Neural progenitor cell (in vitro differentiated cells): Measurements from ENCODE around the gene ASAP2. TPM values are rescaled to one million over a fixed set of nuclear protein-coding genes. Genes with fewer than 3 reads are reported as not detected.
A peak's percentile ranks its signal among the peaks of the same experiment; 100 is the strongest.

Source experiments
- DNase-seq: peaks from one replicate; pipeline ENCODE4 v3.0.0-alpha.2; 2016; ENCODE audit warnings: low spot score
- H2AFZ ChIP-seq: fragments of 200-600 bp; sonication (generic); replicated peaks from 2 replicates; pipeline ENCODE4 v1.6.1; 2016; ENCODE audit warnings: antibody characterized with exemption
- H3F3A ChIP-seq: fragments of 200-600 bp; sonication (generic); 2 replicates; pipeline ENCODE4 v1.6.1; 2016; ENCODE audit warnings: antibody characterized with exemption, low read depth
- H3K27ac ChIP-seq: fragments of 200-600 bp; sonication (generic); 2 replicates; pipeline ENCODE4 v1.5.1; 2016; ENCODE audit warnings: mild to moderate bottlenecking
- H3K27me3 ChIP-seq: fragments of 200-600 bp; sonication (generic); 2 replicates; pipeline ENCODE4 v1.6.1; 2016; ENCODE audit warnings: mild to moderate bottlenecking, moderate library complexity
- H3K36me3 ChIP-seq: fragments of 200-600 bp; sonication (generic); 2 replicates; pipeline ENCODE4 v1.5.1; 2016
- H3K4me1 ChIP-seq: fragments of 200-600 bp; sonication (generic); 2 replicates; pipeline ENCODE4 v1.6.1; 2016; ENCODE audit warnings: mixed run types
- H3K4me2 ChIP-seq: fragments of 200-600 bp; sonication (generic); 2 replicates; pipeline ENCODE4 v1.6.1; 2016
- H3K4me3 ChIP-seq: fragments of 200-600 bp; sonication (generic); 2 replicates; pipeline ENCODE4 v1.5.1; 2016
- H3K79me2 ChIP-seq: fragments of 200-600 bp; sonication (generic); 2 replicates; pipeline ENCODE4 v1.6.1; 2016; ENCODE audit warnings: low read depth
- H3K9ac ChIP-seq: fragments of 200-600 bp; sonication (generic); 2 replicates; pipeline ENCODE4 v1.6.1; 2016
- H3K9me3 ChIP-seq: fragments of 200-600 bp; sonication (generic); 2 replicates; pipeline ENCODE4 v1.5.1; 2016; ENCODE audit warnings: low read depth
- H4K20me1 ChIP-seq: fragments of 200-600 bp; sonication (generic); 2 replicates; pipeline ENCODE4 v1.6.1; 2016; ENCODE audit warnings: low read depth
- H3K27ac Mint-ChIP-seq: 3 replicates; pipeline ENCODE4 v1.8.0; 2021; ENCODE audit warnings: mixed read lengths
- H3K27me3 Mint-ChIP-seq: 2 replicates; pipeline ENCODE4 v1.8.0; 2022; ENCODE audit warnings: low read depth, mild to moderate bottlenecking, inconsistent platforms, moderate library complexity, mixed read lengths; ENCODE audit not compliant: insufficient read depth
- H3K36me3 Mint-ChIP-seq: 3 replicates; pipeline ENCODE4 v1.8.0; 2021; ENCODE audit warnings: mixed read lengths
- H3K4me1 Mint-ChIP-seq: 3 replicates; pipeline ENCODE4 v1.8.0; 2021; ENCODE audit warnings: mixed read lengths
- H3K4me3 Mint-ChIP-seq: 3 replicates; pipeline ENCODE4 v1.8.0; 2021; ENCODE audit warnings: mild to moderate bottlenecking, moderate library complexity, mixed read lengths
- H3K9me3 Mint-ChIP-seq: 3 replicates; pipeline ENCODE4 v1.8.0; 2020; ENCODE audit warnings: mixed read lengths
- EZH2 ChIP-seq: fragments of 200-600 bp; sonication (generic); IDR thresholded peaks from 2 replicates; pipeline ENCODE4 v1.6.1; 2017; ENCODE audit warnings: antibody characterized with exemption, mild to moderate bottlenecking, moderate library complexity
- EZH2phosphoT487 ChIP-seq: fragments of 200-600 bp; sonication (generic); IDR thresholded peaks from 2 replicates; pipeline ENCODE4 v1.6.1; 2017; ENCODE audit warnings: antibody characterized with exemption
- total RNA-seq: library from RNA; depleted of rRNA; stranded (reverse); fragments of >200 nt; gene quantifications from 2 replicates; pipeline ENCODE4 v1.2.3, GENCODE V29; 2015; ENCODE audit warnings: low replicate concordance
- TF ChIP-seq, protein P1 (sequence below): fragments of 200-600 bp; sonication (generic); IDR thresholded peaks from 2 replicates; pipeline ENCODE4 v1.5.1; 2017; ENCODE audit warnings: antibody characterized with exemption, mild to moderate bottlenecking

Gene ASAP2
- total RNA-seq, 1 donor from 2014 or later = 31.7 TPM

DNA sequence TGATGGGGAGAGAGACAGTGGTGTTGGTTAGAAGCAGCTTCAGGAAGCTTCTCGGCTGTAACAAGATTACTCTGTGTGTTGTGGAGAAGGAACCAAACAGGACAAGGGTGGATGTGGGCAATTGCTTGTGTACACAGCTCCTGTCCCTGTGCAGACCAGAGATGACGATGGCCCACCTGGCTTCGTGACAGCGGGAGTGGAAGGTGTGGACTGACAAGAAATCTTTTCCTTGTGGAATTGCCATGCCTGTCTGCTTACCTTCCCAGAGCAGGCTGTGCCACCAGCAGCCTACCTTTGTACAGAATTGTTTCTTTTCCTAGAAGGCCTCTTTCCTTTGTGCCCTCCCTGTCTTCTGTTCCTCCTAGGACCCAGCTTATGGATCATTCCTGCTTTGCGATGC lies 122.9 kb downstream of the ASAP2 start:
- peaks cover 19% of the 10 kb centered on the region for H3K36me3 Mint-ChIP-seq
- no peaks in the 10 kb centered on the region for H3K36me3 ChIP-seq
- H3K79me2 ChIP-seq = no peaks in the 10 kb centered on the region
- H3F3A ChIP-seq = no peaks in the 10 kb centered on the region
- H3K27ac ChIP-seq = no peak overlapping the region
- no peaks in the 10 kb centered on the region for H3K27me3 ChIP-seq
- H3K4me1 Mint-ChIP-seq = peaks cover 10% of the 10 kb centered on the region
- peak overlapping the region; percentile 71 for H3K27ac Mint-ChIP-seq
- no peak for DNase-seq
- no peaks in the 10 kb centered on the region for H3K9me3 Mint-ChIP-seq
- H3K27me3 Mint-ChIP-seq = no peaks in the 10 kb centered on the region
- no peaks in the 10 kb centered on the region for H3K9me3 ChIP-seq
- TF ChIP-seq EZH2phosphoT487 (no peak), EZH2 (no peak)
- TF ChIP-seq, protein P1, sequence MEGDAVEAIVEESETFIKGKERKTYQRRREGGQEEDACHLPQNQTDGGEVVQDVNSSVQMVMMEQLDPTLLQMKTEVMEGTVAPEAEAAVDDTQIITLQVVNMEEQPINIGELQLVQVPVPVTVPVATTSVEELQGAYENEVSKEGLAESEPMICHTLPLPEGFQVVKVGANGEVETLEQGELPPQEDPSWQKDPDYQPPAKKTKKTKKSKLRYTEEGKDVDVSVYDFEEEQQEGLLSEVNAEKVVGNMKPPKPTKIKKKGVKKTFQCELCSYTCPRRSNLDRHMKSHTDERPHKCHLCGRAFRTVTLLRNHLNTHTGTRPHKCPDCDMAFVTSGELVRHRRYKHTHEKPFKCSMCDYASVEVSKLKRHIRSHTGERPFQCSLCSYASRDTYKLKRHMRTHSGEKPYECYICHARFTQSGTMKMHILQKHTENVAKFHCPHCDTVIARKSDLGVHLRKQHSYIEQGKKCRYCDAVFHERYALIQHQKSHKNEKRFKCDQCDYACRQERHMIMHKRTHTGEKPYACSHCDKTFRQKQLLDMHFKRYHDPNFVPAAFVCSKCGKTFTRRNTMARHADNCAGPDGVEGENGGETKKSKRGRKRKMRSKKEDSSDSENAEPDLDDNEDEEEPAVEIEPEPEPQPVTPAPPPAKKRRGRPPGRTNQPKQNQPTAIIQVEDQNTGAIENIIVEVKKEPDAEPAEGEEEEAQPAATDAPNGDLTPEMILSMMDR = no peak
- H4K20me1 ChIP-seq = peaks cover 6% of the 10 kb centered on the region
- H3K4me1 ChIP-seq = no peaks in the 10 kb centered on the region
- H3K4me3 Mint-ChIP-seq = no peak overlapping the region
- H3K9ac ChIP-seq = no peak overlapping the region
- no peak overlapping the region for H3K4me2 ChIP-seq
- no peak overlapping the region for H2AFZ ChIP-seq
- no peak overlapping the region for H3K4me3 ChIP-seq

DNA sequence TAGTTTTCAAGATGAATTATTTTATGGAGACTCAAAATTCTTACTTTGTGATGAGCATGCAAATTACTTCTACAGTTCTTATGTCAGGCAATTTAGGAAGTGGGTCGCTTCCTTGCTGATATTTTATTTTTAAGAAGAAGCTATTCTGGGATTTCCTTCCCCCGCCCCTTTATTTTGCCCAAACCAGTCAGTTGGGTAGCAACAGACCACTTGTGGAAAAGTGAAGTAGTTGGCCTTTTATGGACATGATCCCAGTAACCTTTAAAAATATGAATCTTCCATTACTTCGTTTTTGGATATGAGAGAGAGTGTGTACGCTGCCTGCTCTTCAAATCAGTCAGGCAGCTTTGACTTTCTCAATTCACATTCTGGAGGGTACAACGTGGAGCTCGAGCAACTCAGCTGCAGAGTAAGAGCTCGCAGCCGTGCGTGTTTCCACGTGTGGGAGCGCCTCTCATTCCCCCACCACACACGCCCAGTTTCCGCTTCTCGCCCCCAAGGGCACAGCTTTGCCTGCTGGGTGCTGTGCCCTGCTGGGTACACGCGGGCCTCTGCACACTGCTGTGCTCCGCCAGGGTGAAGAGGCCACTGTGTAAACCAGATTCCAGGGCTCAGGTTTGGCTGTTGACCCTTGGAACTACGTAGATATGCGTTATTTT lies 124.1 kb downstream of the ASAP2 start:
- Histone ChIP-seq H3K9me3 (no peaks in the 10 kb centered on the region), H3K9ac (no peak overlapping the region), H3K27me3 (no peaks in the 10 kb centered on the region), H3K4me3 (no peak overlapping the region), H3K27ac (no peak overlapping the region), H3K36me3 (no peaks in the 10 kb centered on the region), H3K4me1 (no peaks in the 10 kb centered on the region), H3K79me2 (no peaks in the 10 kb centered on the region), H3K4me2 (no peak overlapping the region), H4K20me1 (peaks cover 3% of the 10 kb centered on the region), H2AFZ (no peak overlapping the region), H3F3A (no peaks in the 10 kb centered on the region)
- DNase-seq = no peak
- H3K36me3 Mint-ChIP-seq = peaks cover 15% of the 10 kb centered on the region
- TF ChIP-seq, protein P1 = no peak
- no peak for TF ChIP-seq EZH2
- no peak for TF ChIP-seq EZH2phosphoT487
- H3K4me3 Mint-ChIP-seq = no peak overlapping the region
- H3K27ac Mint-ChIP-seq = no peak overlapping the region
- no peaks in the 10 kb centered on the region for H3K9me3 Mint-ChIP-seq
- H3K27me3 Mint-ChIP-seq = no peaks in the 10 kb centered on the region
- H3K4me1 Mint-ChIP-seq = peaks cover 16% of the 10 kb centered on the region

DNA sequence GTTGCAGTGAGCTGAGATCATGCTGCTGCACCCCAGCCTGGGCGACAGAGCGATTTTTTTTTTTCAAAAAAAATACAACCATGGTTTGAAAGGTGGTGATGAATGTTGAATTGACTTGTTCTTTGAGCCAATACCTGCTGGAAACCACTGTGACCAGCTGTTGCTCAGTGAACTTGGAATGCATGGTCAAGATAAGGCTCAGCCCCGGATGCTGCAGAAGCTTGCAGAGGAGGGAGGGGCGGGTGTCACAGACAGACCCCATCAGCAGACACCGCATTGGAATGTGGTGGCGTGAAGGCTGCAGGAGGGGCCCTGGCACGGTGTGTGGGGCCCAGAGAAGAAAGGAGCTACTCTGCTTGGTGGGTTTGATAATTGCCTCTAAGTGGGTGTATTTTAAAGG lies 125.1 kb downstream of the ASAP2 start:
- H3K27ac Mint-ChIP-seq = no peak overlapping the region
- Histone ChIP-seq H3K27me3 (no peaks in the 10 kb centered on the region), H3K4me3 (no peak overlapping the region), H3K36me3 (no peaks in the 10 kb centered on the region), H3K79me2 (no peaks in the 10 kb centered on the region), H3F3A (no peaks in the 10 kb centered on the region), H3K9me3 (no peaks in the 10 kb centered on the region), H3K27ac (no peak overlapping the region), H2AFZ (no peak overlapping the region), H3K9ac (no peak overlapping the region), H3K4me1 (no peaks in the 10 kb centered on the region), H4K20me1 (no peaks in the 10 kb centered on the region), H3K4me2 (no peak overlapping the region)
- DNase-seq = no peak
- peaks cover 18% of the 10 kb centered on the region for H3K4me1 Mint-ChIP-seq
- no peaks in the 10 kb centered on the region for H3K9me3 Mint-ChIP-seq
- no peak overlapping the region for H3K4me3 Mint-ChIP-seq
- TF ChIP-seq EZH2 = no peak
- TF ChIP-seq, protein P1 = no peak
- TF ChIP-seq EZH2phosphoT487 = no peak
- no peaks in the 10 kb centered on the region for H3K27me3 Mint-ChIP-seq
- H3K36me3 Mint-ChIP-seq = peaks cover 21% of the 10 kb centered on the region
